Stimulated activated CD8-positive, alpha-beta memory T cell treated with anti-CD3 and anti-CD28 coated beads, Interleukin-4, amount 100 ng/mL, for 1 hour (primary cell): ENCODE results near the gene CCR4.
"Not testable (repeated sequence)": the region's sequence is repeated elsewhere in the genome, so short reads cannot be mapped to it uniquely, and the experiment has no call there.

Experiments
- DNase-seq, 2 donors: peaks; one replicate each; pipeline ENCODE4 v3.0.0-alpha.2; 2020; ENCODE audit warnings: low read depth in 2 of 2, low spot score in 1 of 2

CCR4 gene

GRCh38 chr3:32950516-32950915 is 928 bp upstream of the CCR4 start:
- no peak for DNase-seq

GRCh38 chr3:32952369-32953077 is 1.1 kb downstream of the CCR4 start:
- no peak for DNase-seq

GRCh38 chr3:32954506-32954905 is 3.1 kb downstream of the CCR4 start:
- no peak for DNase-seq

- no peak for DNase-seq
Observed at GRCh38 chr3:32956750-32957570, 5.5 kb downstream of the CCR4 start.

- no peak for DNase-seq
Observed at GRCh38 chr3:32958509-32958908, 7.1 kb downstream of the CCR4 start.

- DNase-seq = no peak
Observed at GRCh38 chr3:32959371-32959770, 7.9 kb downstream of the CCR4 start.

- DNase-seq = no peak
Observed at GRCh38 chr3:32960404-32961170, 9.1 kb downstream of the CCR4 start.

DNA sequence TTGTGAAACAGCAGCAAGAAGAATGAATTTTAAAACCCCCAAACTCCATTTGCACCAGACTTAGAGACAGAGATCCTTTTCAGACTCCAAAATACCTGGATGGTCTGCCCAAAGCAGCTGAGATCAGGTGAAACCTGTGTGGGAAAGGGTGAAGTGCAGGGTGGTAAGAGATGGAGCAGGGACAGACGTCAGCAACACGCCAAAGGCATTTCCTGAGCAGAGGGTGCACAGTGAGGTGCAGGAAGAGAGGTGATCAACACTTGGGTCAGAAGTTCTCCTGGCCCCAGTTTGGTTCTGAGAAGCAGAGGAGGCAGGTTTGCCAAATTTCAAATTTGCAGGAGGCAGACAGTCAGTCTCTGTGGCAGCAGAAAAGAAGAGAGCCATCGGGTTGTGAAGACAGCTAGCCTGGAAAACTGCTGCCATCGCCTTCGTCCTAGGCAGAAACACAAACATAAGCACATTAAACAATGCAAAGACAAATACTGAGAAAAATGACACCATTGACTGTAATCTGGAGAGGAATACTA is 9.8 kb downstream of the CCR4 start:
- no peak for DNase-seq

DNA sequence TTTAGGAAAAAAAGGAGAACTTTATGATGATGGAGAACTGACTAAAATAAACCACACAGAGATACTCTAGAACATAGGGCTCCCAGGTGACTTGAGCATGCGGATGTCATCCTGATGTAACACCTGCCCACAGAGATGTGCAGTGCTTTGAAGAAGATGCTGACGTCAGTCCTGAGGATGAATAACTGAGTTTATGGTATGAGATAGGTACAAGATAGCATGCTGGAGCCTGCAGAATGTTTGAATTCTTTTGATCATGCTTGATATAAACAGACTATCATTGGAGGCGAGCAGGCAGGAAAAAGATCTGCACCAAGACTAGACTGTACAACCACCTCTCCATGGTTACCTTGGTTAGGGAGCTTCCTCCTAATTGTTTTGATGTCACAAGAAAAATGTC is 12.4 kb downstream of the CCR4 start:
- no peak for DNase-seq

- DNase-seq = not testable (repeated sequence)
Observed at GRCh38 chr3:32964781-32965180, 13.3 kb downstream of the CCR4 start.

GRCh38 chr3:32965617-32966213 is 14.3 kb downstream of the CCR4 start:
- not testable (repeated sequence) for DNase-seq

- DNase-seq = not testable (repeated sequence)
Observed at GRCh38 chr3:32966627-32967026, 15.2 kb downstream of the CCR4 start.

- no peak for DNase-seq
Observed at GRCh38 chr3:32968166-32968919, 16.9 kb downstream of the CCR4 start.

DNA sequence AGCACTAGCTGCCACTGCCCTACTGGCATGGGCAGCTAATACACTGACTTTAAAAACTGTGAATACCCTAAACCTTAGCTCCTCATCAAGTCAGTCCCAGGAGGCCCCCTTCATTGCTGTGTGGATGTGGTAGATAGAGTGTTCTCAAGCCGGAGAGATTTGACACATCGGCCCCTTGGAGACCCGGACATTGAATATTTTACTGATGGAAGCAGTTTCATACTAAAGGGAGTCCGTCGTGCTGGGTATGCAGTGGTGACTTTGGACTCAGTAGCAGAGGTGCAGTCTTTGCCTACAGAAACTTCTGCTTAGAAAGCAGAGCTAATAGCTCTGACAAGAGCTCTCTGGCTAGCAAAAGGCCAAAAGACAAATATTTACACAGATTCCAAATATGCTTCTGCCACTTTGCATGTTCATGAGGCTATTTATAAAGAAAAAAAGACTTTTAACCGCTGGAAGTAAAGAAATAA is 17.5 kb downstream of the CCR4 start:
- DNase-seq = no peak

- no peak for DNase-seq
Observed at GRCh38 chr3:32969656-32970055, 18.2 kb downstream of the CCR4 start.

GRCh38 chr3:32971291-32971690 is 19.8 kb downstream of the CCR4 start:
- DNase-seq = not testable (repeated sequence)

DNA sequence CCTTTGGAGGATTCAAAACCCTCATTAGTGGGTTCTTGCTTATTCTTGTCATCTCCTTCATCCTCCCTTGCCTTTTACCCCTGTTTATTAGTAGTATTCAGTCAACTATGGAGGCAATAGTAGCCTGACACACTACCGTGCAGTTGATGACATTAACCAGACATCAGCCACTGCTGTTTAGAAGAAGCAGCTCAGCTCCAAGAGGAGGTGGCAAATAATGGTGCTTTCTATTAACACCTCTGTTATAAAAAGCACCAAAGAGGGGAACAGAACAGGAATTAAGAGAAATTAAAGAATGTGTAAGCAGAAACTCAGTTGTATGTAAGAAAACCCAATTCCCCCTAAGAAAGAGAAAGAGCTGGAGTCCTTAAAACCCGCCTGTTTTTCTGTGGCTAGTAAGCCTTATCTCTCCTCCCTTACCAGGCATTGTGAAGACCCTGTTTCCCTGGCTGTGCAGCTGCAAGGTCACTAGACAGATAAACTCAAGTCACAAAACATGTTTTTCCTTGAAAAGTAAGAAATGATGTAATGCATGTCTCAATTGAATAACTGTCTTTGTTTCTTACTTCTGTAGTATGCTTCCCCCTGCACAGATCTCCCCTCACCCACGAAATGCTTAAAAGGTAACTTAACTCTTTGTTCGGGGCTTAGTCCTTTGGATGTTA is 21.2 kb downstream of the CCR4 start:
- no peak for DNase-seq

DNA sequence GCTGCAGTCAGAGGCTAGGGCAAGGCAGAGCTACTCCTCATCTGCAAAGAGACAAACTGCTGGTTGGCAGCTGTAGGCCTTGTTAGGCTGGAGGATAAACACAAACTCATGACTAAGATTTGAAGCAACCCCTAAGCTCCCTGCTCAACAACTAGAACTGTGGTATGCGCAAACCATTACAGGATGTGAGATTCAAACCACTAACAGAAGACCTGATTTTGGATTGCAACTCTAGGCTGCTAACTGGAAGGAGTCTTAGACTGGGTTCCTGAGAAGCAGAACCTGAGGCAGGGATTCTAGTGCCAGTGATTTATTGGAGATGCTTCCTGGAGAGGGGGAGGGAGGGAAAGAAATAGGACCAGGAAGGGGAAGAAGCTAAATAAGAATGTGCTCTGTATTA is 22.5 kb downstream of the CCR4 start:
- no peak for DNase-seq

DNA sequence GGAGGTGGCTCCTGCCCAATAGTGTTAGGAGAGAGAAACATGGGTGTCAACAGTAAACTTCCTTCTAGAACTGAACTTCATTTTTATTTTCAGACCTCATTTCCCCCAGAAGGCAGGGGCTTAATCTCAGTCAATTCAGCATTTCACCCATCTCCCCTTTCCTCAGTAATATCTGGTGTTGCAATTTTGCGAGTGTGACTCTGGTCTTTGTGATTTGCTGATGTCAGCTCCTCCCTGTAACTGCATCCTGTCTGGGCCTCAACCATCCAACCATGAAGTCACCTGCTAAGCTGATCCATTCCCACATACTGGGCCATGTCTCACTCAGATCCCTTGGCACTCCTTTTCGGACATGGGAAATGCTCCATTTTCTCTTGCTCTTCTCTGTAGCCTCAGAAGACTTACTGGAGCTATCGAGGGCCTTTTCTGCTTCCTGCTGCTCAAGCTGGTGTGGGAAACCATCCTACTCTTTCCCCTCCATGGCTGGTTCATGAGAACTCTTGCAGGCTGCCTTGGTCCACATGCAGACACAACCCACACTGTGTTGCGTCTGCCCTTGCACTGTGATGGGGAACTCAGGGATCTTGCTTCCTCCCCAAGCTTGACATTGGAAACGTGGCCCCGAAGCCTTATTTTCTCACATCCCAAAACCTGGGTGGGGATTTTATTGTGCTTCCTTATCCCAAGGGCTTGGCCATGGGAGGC is 24.6 kb downstream of the CCR4 start:
- DNase-seq = no peak
